PFSK-1 (cell line): ENCODE data around the gene BMP2K.

Experiments used
- REST ChIP-seq, 2 experiments: IDR thresholded peaks; 2 replicates each; pipeline versions ENCODE4 v1.6.1 to v1.8.0; 2011 to 2012; ENCODE audit warnings: low read depth in 2 of 2, low read length in 2 of 2, control low read depth in 1 of 2, inconsistent platforms in 1 of 2, mild to moderate bottlenecking in 1 of 2, moderate library complexity in 1 of 2; ENCODE audit not compliant: insufficient read depth in 1 of 2
- SIN3A ChIP-seq: IDR thresholded peaks from 2 replicates; pipeline ENCODE4 v1.6.1; 2012; ENCODE audit warnings: mild to moderate bottlenecking, low read length, moderate library complexity, borderline replicate concordance; ENCODE audit not compliant: insufficient read depth
- TAF1 ChIP-seq: IDR thresholded peaks from 2 replicates; pipeline ENCODE4 v1.6.1; 2012; ENCODE audit warnings: low read length, control low read depth, borderline replicate concordance; ENCODE audit not compliant: insufficient read depth

GRCh38 chr4:78862314-78862737, 86.2 kb downstream of the BMP2K start:
- no peak for TF ChIP-seq REST (IDR thresholded peaks at IDR 0.05; ENCODE audit: insufficient read depth in 1 of 2, low read depth in 2 of 2, low read length in 2 of 2)
- TF ChIP-seq SIN3A = no peak
- TF ChIP-seq TAF1 = no peak
